Measurements from ENCODE around the gene CCND2. TPM values are rescaled to one million over a fixed set of nuclear protein-coding genes. Genes with fewer than 3 reads are reported as not detected.

CCND2 gene
- total and polyA plus RNA-seq, 9 of the 15 experiments (the other 6 are each of a cell fraction or from before 2014, with no cell fraction given) = 13.6 to 99.3 (median 39.6) TPM

DNA sequence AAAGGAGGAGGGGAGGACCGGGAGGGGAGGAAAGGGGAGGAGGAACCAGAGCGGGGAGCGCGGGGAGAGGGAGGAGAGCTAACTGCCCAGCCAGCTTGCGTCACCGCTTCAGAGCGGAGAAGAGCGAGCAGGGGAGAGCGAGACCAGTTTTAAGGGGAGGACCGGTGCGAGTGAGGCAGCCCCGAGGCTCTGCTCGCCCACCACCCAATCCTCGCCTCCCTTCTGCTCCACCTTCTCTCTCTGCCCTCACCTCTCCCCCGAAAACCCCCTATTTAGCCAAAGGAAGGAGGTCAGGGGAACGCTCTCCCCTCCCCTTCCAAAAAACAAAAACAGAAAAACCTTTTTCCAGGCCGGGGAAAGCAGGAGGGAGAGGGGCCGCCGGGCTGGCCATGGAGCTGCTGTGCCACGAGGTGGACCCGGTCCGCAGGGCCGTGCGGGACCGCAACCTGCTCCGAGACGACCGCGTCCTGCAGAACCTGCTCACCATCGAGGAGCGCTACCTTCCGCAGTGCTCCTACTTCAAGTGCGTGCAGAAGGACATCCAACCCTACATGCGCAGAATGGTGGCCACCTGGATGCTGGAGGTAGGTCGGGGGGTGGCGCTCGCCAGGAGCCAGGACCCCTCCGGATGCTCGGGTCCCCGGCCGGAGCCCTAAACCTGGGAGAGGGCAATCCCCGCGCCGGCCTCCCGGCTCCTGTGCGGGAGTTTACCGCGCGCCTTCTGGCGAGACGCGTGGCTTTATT is at the start of gene CCND2 (continued):
- TF ChIP-seq, protein P1, sequence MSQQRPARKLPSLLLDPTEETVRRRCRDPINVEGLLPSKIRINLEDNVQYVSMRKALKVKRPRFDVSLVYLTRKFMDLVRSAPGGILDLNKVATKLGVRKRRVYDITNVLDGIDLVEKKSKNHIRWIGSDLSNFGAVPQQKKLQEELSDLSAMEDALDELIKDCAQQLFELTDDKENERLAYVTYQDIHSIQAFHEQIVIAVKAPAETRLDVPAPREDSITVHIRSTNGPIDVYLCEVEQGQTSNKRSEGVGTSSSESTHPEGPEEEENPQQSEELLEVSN (IDR thresholded peaks at IDR 0.05; ENCODE audit: borderline replicate concordance in 1 of 2, extremely low read depth in 1 of 2, insufficient read depth in 1 of 2, insufficient read length in 1 of 2, low read depth in 1 of 2, low read length in 1 of 2, poor library complexity in 1 of 2, severe bottlenecking in 1 of 2) = peak in 1 of 2 experiments; percentile 32
- no peak for TF ChIP-seq ATF1 (CRISPR knock-in tag; IDR thresholded peaks at IDR 0.05)
- 0 out of 2 replicates have a peak, but pooled peaks have one; percentile 42 for TF ChIP-seq ATF1 (tag; IDR thresholded peaks at IDR 0.05)
- TF ChIP-seq AFF1 (IDR thresholded peaks at IDR 0.05; ENCODE audit: low read depth in 1 of 2, partially characterized antibody in 2 of 2) = peak; percentile 21 to 37
- TF ChIP-seq ZNF263 (CRISPR knock-in tag; IDR thresholded peaks at IDR 0.05; ENCODE audit: borderline replicate concordance) = peak; percentile 99
- no peak for TF ChIP-seq BCL6 (CRISPR knock-in tag; IDR thresholded peaks at IDR 0.05)
- peak; percentile 85 for TF ChIP-seq TAF1 (IDR thresholded peaks at IDR 0.05; ENCODE audit: control insufficient read depth, extremely low read depth, insufficient read depth, low read length, severe bottlenecking)

All from K562 (cell line).